Body of pancreas (tissue), 4 donors: ENCODE results near the gene SRRM2.

Source experiments
- POLR2A ChIP-seq, 3 donors: fragments of 450-650 bp; IDR thresholded peaks; one replicate each; pipeline ENCODE4 v1.6.1; 2016; ENCODE audit warnings: antibody characterized with exemption in 3 of 3, mild to moderate bottlenecking in 2 of 3
- TF ChIP-seq, protein P1 (sequence below), 7 experiments: fragments of 450-650 bp in 4 of 7; fragments of 200-600 bp in 3 of 7; sonication (generic) in 3 of 7; IDR thresholded peaks; one replicate each; pipeline ENCODE4 v1.5.1; 2016 to 2019; ENCODE audit warnings: antibody characterized with exemption in 7 of 7

GRCh38 chr16:2767140-2767731 is 14.8 kb downstream of the SRRM2 start:
- TF ChIP-seq, protein P1, sequence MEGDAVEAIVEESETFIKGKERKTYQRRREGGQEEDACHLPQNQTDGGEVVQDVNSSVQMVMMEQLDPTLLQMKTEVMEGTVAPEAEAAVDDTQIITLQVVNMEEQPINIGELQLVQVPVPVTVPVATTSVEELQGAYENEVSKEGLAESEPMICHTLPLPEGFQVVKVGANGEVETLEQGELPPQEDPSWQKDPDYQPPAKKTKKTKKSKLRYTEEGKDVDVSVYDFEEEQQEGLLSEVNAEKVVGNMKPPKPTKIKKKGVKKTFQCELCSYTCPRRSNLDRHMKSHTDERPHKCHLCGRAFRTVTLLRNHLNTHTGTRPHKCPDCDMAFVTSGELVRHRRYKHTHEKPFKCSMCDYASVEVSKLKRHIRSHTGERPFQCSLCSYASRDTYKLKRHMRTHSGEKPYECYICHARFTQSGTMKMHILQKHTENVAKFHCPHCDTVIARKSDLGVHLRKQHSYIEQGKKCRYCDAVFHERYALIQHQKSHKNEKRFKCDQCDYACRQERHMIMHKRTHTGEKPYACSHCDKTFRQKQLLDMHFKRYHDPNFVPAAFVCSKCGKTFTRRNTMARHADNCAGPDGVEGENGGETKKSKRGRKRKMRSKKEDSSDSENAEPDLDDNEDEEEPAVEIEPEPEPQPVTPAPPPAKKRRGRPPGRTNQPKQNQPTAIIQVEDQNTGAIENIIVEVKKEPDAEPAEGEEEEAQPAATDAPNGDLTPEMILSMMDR (IDR thresholded peaks at IDR 0.05) = no peak
- no peak for TF ChIP-seq POLR2A (IDR thresholded peaks at IDR 0.05)
